Liver (tissue), 9 donors: ENCODE results near the gene MRC2. TPM values are rescaled to one million over a fixed set of nuclear protein-coding genes. Genes with fewer than 3 reads are reported as not detected.

Experiments used
- DNase-seq: peaks from one replicate; pipeline ENCODE4 v3.0.0-alpha.2; 2017; ENCODE audit warnings: low spot score
- H3K27ac ChIP-seq, 2 donors: one replicate each; pipeline ENCODE4 v1.7.0; 2013; ENCODE audit warnings: inconsistent platforms in 2 of 2, low read length in 2 of 2, control low read depth in 1 of 2, low read depth in 1 of 2, mild to moderate bottlenecking in 1 of 2
- H3K27me3 ChIP-seq, 4 donors: one replicate each; pipeline versions ENCODE4 v1.6.1 to v1.7.0; 2013; ENCODE audit warnings: low read length in 3 of 4, inconsistent platforms in 1 of 4, mild to moderate bottlenecking in 1 of 4, moderate library complexity in 1 of 4; ENCODE audit not compliant: control insufficient read depth in 4 of 4, insufficient read depth in 4 of 4
- H3K36me3 ChIP-seq, 4 donors: one replicate each; pipeline versions ENCODE4 v1.6.1 to v1.7.0; 2013; ENCODE audit warnings: low read length in 3 of 4, mild to moderate bottlenecking in 3 of 4, low read depth in 1 of 4, moderate library complexity in 1 of 4; ENCODE audit not compliant: control insufficient read depth in 4 of 4, insufficient read depth in 3 of 4
- H3K4me1 ChIP-seq, 4 donors: one replicate each; pipeline versions ENCODE4 v1.6.1 to v1.7.0; 2013; ENCODE audit warnings: low read length in 3 of 4, mild to moderate bottlenecking in 3 of 4, moderate library complexity in 1 of 4; ENCODE audit not compliant: control insufficient read depth in 4 of 4, insufficient read depth in 4 of 4
- H3K4me3 ChIP-seq, 3 donors: one replicate each; pipeline versions ENCODE4 v1.6.1 to v1.7.0; 2013; ENCODE audit warnings: low read length in 3 of 3, control low read depth in 1 of 3, low read depth in 1 of 3, mild to moderate bottlenecking in 1 of 3
- H3K9ac ChIP-seq, 2 donors: one replicate each; pipeline ENCODE4 v1.7.0; 2013; ENCODE audit warnings: low read length in 2 of 2, mild to moderate bottlenecking in 2 of 2, moderate library complexity in 2 of 2, control low read depth in 1 of 2, low read depth in 1 of 2
- H3K9me3 ChIP-seq, 4 donors: one replicate each; pipeline versions ENCODE4 v1.6.1 to v1.7.0; 2013; ENCODE audit warnings: low read length in 3 of 4; ENCODE audit not compliant: control insufficient read depth in 4 of 4
- ATF3 ChIP-seq: IDR thresholded peaks from 2 replicates; pipeline ENCODE4 v1.6.1; 2016; ENCODE audit warnings: antibody characterized with exemption
- CTCF ChIP-seq: fragments of 150-350 bp; IDR thresholded peaks from 2 replicates; pipeline ENCODE4 v1.5.1; 2017; ENCODE audit warnings: improper control_type of control experiment, low read depth, low read length; ENCODE audit not compliant: missing input control
- EGR1 ChIP-seq, 2 donors: IDR thresholded peaks; 2 replicates each; pipeline ENCODE4 v1.6.1; 2016 to 2018; ENCODE audit warnings: antibody characterized with exemption in 2 of 2, low read depth in 2 of 2
- FOXA1 ChIP-seq: IDR thresholded peaks from 2 replicates; pipeline ENCODE4 v1.6.1; 2016; ENCODE audit warnings: antibody characterized with exemption
- FOXA2 ChIP-seq: IDR thresholded peaks from 2 replicates; pipeline ENCODE4 v1.6.1; 2016; ENCODE audit warnings: antibody characterized with exemption
- GABPA ChIP-seq, 2 donors: IDR thresholded peaks in 1 of 2; conservative IDR thresholded peaks in 1 of 2; 2 replicates each; pipeline ENCODE4 v1.6.1; 2016; ENCODE audit warnings: antibody characterized with exemption in 2 of 2, mild to moderate bottlenecking in 1 of 2, moderate library complexity in 1 of 2
- HNF4A ChIP-seq, 2 donors: conservative IDR thresholded peaks; 2 replicates each; pipeline ENCODE4 v1.6.1; 2016; ENCODE audit warnings: antibody characterized with exemption in 2 of 2, mild to moderate bottlenecking in 2 of 2
- HNF4G ChIP-seq: IDR thresholded peaks from 2 replicates; pipeline ENCODE4 v1.6.1; 2016; ENCODE audit warnings: antibody characterized with exemption
- JUND ChIP-seq, 2 donors: IDR thresholded peaks; 2 replicates each; pipeline ENCODE4 v1.6.1; 2016; ENCODE audit warnings: antibody characterized with exemption in 2 of 2
- MAX ChIP-seq: IDR thresholded peaks from 2 replicates; pipeline ENCODE4 v1.6.1; 2016; ENCODE audit warnings: antibody characterized with exemption
- NR2F2 ChIP-seq: IDR thresholded peaks from 2 replicates; pipeline ENCODE4 v1.6.1; 2016; ENCODE audit warnings: antibody characterized with exemption
- RAD21 ChIP-seq, 2 donors: IDR thresholded peaks; 2 replicates each; pipeline ENCODE4 v1.6.1; 2016; ENCODE audit warnings: antibody characterized with exemption in 2 of 2, mild to moderate bottlenecking in 2 of 2
- REST ChIP-seq: IDR thresholded peaks from 2 replicates; pipeline ENCODE4 v1.6.1; 2016; ENCODE audit warnings: antibody characterized with exemption, mild to moderate bottlenecking
- RXRA ChIP-seq, 2 donors: IDR thresholded peaks; 2 replicates each; pipeline ENCODE4 v1.6.1; 2017 to 2018; ENCODE audit warnings: antibody characterized with exemption in 2 of 2, mild to moderate bottlenecking in 1 of 2
- SP1 ChIP-seq: IDR thresholded peaks from 2 replicates; pipeline ENCODE4 v1.6.1; 2018; ENCODE audit warnings: antibody characterized with exemption, mild to moderate bottlenecking
- TAF1 ChIP-seq: conservative IDR thresholded peaks from 2 replicates; pipeline ENCODE4 v1.6.1; 2016; ENCODE audit warnings: antibody characterized with exemption, mild to moderate bottlenecking
- YY1 ChIP-seq: IDR thresholded peaks from 2 replicates; pipeline ENCODE4 v1.6.1; 2016; ENCODE audit warnings: antibody characterized with exemption, mild to moderate bottlenecking
- ZBTB33 ChIP-seq: IDR thresholded peaks from 2 replicates; pipeline ENCODE4 v1.6.1; 2016; ENCODE audit warnings: antibody characterized with exemption
- WGBS: extraction: QIAGEN DNeasy Blood & Tissue Kit; methylation state at CpG from one replicate; pipeline ENCODE4 v1.1.7; 2013; 5-methylcytosine and 5-hydroxymethylcytosine counted together
- polyA plus RNA-seq, 2 donors: library from polyadenylated mRNA; stranded (reverse) in 1 of 2; unstranded in 1 of 2; fragments of 200-250 nt in 1 of 2; fragments of >200 nt in 1 of 2; fragmentation: Nextera tagmentation in 1 of 2; extraction: Ambion mirVana in 1 of 2; gene quantifications; one replicate each; pipeline versions ENCODE4 v1.2.1 to v1.2.3, GENCODE V29; 2013 to 2015
- total RNA-seq, 2 donors: library from RNA; depleted of rRNA; stranded (reverse); fragments of >200 nt; gene quantifications; one replicate each; pipeline ENCODE4 v1.2.3, GENCODE V29; 2014
- donor health status: healthy.
- donor health status: healthy.
- donor health status: healthy.
- donor health status: healthy.
- donor health status: healthy.

MRC2 gene
- total and polyA plus RNA-seq, 4 donors = 0.49 to 81.1 (median 2.8) TPM

- Histone ChIP-seq H3K4me1 (peaks cover 1 to 25% (median 7%) of the 10 kb centered on the region in 4 donors), H3K27me3 (no peaks in the 10 kb centered on the region), H3K27ac (no peak overlapping the region), H3K36me3 (peaks cover 0 to 21% (median 6%) of the 10 kb centered on the region in 4 donors), H3K4me3 (no peak overlapping the region), H3K9me3 (no peaks in the 10 kb centered on the region), H3K9ac (no peak overlapping the region)
- 99% methylated on average over 5 of the region's 5 CpGs for WGBS
- TF ChIP-seq ZBTB33 (no peak), YY1 (no peak), EGR1 (IDR thresholded peaks at IDR 0.05; ENCODE audit: low read depth in 2 of 2) (no peak), HNF4G (no peak), REST (no peak), CTCF (no peak), NR2F2 (no peak), FOXA1 (no peak), GABPA (IDR thresholded peaks at IDR 0.05 in 1 of 2, conservative IDR thresholded peaks at IDR 0.05 in 1 of 2) (no peak), TAF1 (no peak), JUND (IDR thresholded peaks at IDR 0.05) (no peak), ATF3 (no peak), SP1 (no peak), HNF4A (conservative IDR thresholded peaks at IDR 0.05) (no peak), RXRA (IDR thresholded peaks at IDR 0.05) (no peak), MAX (no peak), RAD21 (IDR thresholded peaks at IDR 0.05) (no peak), FOXA2 (no peak)
- DNase-seq = no peak
These were observed 32.0 kb upstream of the MRC2 start for GRCh38 chr17:62595484-62595883.
